Stimulated activated CD8-positive, alpha-beta memory T cell treated with anti-CD3 and anti-CD28 coated beads, Interleukin-12 subunit alpha, Interleukin-12 subunit beta, amount 100 ng/mL, for 24 hours (primary cell): Measurements from ENCODE around the gene ASIC4.

Experiments
- DNase-seq: peaks from one replicate; pipeline ENCODE4 v3.0.0-alpha.2; 2020; ENCODE audit errors: extremely low read depth

ASIC4 gene

DNA sequence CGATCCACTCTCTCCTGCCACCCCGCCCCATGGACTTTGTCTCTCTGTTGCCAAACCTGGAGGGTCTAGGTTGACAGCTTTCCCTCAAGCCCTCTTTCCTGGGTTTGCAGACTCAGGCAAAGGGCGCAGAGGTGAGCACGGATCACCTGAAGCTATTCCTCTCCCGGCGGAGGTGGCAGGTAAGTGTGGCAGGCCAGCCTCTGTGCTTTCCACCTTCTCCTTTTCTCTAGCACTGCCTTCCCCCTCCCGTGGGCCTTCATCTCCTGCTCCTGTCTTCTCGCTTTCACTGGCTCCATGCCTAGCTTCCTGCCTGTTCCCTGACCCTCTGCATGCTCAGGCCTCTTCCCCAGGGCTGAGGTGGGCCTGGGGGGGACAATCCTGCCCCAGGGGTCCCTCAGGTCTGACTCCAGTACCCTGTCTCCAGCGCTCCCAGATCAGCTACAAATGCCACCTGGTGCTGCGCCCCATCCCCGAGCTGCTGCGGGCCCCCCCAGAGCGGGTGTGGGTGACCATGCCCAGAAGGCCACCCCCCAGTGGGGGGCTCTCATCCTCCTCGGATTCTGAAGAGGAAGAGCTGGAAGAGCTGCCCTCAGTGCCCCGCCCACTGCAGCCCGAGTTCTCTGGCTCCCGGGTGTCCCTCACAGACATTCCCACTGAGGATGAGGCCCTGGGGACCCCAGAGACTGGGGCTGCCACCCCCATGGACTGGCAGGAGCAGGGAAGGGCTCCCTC is 31.4 kb upstream of the ASIC4 start:
- no peak for DNase-seq

DNA sequence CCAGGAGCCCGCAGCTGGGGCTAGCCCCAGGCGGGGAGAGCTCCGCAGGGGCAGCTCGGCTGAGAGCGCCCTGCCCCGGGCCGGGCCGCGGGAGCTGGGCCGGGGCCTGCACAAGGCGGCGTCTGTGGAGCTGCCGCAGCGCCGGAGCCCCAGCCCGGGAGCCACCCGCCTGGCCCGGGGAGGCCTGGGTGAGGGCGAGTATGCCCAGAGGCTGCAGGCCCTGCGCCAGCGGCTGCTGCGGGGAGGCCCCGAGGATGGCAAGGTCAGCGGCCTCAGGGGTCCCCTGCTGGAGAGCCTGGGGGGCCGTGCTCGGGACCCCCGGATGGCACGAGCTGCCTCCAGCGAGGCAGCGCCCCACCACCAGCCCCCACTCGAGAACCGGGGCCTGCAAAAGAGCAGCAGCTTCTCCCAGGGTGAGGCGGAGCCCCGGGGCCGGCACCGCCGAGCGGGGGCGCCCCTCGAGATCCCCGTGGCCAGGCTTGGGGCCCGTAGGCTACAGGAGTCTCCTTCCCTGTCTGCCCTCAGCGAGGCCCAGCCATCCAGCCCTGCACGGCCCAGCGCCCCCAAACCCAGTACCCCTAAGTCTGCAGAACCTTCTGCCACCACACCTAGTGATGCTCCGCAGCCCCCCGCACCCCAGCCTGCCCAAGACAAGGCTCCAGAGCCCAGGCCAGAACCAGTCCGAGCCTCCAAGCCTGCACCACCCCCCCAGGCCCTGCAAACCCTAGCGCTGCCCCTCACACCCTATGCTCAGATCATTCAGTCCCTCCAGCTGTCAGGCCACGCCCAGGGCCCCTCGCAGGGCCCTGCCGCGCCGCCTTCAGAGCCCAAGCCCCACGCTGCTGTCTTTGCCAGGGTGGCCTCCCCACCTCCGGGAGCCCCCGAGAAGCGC is 30.6 kb upstream of the ASIC4 start:
- DNase-seq, result no peak

GRCh38 chr2:219484343-219485200 is 29.7 kb upstream of the ASIC4 start:
- no peak for DNase-seq

- DNase-seq, result no peak
These were observed 29.1 kb upstream of the ASIC4 start for GRCh38 chr2:219485201-219485580.

GRCh38 chr2:219486380-219486959 is 27.8 kb upstream of the ASIC4 start:
- no peak for DNase-seq

- DNase-seq, result no peak
These were observed 26.0 kb upstream of the ASIC4 start for GRCh38 chr2:219488149-219488843.

DNA sequence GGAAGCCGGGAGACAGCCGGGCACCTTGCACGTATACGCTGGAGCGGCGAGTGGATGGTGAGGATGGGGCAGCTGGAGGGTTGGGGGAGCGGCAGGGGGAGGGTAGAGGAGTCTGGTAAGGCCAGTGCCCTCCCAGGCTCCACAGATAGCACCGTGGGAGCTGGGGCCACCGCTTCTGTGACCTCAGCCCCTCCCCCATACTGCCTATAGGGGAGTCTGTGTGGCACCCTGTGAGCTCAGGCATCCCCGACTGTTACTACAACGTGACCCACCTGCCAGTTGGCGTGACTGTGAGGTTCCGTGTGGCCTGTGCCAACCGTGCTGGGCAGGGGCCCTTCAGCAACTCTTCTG is 25.5 kb upstream of the ASIC4 start:
- DNase-seq, result no peak

GRCh38 chr2:219489315-219489714 is 25.0 kb upstream of the ASIC4 start:
- DNase-seq, result no peak

DNA sequence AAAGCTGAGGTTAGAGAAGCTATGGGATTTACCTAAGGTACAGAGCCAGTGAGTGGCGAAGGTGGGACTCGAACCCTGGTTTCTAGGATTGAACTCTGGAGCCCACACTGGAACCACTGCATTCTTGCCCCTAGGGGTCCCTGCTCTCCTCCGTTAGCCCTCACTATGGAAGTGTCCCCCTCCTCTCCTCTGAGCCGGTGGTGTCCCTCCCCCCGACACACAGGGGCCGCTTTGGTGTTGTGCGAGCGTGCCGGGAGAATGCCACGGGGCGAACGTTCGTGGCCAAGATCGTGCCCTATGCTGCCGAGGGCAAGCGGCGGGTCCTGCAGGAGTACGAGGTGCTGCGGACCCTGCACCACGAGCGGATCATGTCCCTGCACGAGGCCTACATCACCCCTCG is 24.1 kb upstream of the ASIC4 start:
- no peak for DNase-seq

GRCh38 chr2:219490600-219491130 is 23.6 kb upstream of the ASIC4 start:
- no peak for DNase-seq

DNA sequence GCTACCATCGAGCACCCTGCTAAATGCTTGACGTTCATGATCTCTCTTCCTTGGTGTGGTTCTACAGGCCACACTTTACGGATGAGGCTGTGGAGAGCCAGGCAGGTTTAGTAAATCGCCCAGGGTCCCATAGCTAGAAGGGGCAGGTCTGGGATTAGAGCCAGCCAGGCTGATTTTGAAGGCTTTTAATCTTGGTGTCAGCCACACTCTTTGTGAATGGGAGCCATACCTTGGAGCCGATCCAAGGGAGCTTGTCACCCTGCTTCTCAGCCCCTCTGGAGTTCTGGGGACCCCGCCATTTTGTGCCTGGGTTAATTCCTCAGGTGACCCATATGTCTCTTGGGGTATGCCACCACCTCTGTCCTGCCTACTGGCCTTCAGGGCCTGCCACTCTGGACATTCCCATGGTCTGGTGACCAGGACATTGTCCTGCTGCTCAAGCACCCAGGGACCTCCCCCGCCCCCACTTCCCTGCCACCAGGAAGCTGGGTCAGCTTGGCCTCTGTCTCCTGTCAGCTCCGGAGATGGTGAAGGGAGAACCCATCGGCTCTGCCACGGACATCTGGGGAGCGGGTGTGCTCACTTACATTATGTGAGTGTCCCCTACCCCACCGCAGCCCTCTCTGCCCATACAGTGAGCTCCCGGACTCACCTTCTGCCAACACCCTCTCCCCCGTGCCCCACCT is 22.9 kb upstream of the ASIC4 start:
- DNase-seq, result no peak

DNA sequence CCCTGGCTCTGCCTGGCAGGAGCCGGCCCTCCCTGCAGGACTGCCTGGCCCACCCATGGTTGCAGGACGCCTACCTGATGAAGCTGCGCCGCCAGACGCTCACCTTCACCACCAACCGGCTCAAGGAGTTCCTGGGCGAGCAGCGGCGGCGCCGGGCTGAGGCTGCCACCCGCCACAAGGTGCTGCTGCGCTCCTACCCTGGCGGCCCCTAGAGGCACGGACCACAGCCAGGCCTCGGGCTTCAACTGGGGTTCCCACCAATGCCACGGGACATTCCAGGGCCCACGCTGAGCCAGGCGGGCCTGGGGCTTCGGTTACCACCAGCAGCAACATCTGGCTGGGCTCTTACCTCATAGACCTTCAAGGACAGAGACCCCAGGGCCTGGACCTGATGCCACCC is 21.7 kb upstream of the ASIC4 start:
- no peak for DNase-seq

GRCh38 chr2:219493086-219493485 is 21.2 kb upstream of the ASIC4 start:
- no peak for DNase-seq

DNA sequence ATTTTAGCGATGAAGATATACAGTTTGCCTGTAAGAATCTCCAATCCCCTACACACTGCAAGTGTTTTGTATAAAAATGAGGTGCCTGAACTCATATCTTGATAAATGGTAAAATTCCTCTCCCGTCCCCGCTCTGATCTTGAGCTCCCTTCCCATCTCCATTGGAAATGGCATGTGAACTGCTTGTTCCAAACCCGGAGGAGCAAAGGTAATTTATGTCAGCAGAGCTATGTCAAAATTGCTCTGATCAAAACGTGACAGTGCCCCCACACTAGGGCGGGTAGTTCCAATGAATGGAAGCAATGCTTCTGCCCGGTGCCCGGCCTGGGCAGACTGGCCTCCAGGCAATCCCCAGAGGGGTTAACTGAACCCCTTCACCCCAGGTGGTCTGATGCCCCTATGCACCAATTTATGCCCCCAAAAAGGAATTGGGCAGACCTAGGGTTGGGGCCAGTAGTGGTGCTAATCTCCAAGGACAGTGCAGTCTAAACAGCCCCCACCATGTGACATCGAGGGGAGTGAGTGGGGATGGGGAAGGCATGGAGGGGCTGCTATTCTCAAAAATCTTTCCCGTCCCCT is 19.2 kb upstream of the ASIC4 start:
- DNase-seq, result no peak

GRCh38 chr2:219495531-219496122 is 18.7 kb upstream of the ASIC4 start:
- DNase-seq, result peak; percentile 20

DNA sequence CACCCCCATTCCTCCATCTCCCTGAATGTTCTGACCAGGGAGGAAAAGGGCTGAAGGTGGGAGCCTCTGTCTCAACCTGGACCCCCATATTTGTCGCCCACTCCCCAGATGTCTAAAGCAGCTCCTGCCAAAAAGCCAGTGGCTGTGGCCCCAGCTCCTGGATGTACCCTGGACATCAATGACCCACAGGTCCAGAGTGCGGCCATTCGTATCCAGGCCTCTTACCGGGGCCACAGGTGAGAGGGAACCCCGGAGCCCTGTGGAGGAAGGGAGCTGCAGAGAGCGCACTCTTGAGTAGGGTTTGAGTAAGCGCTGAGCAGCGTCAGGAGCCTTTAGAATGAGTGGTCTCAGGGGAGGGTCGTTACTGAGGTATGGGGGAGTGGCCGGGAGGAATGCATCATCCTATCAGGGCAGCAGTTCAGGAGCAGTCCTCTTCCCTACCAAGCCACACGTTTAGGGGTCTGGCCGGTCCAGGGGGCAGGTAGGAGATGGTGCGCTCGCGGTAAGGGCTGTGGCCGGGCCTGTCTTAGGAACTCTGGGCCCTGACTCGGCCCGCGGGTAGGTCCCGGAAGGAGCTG is 17.9 kb upstream of the ASIC4 start:
- DNase-seq, result no peak

DNA sequence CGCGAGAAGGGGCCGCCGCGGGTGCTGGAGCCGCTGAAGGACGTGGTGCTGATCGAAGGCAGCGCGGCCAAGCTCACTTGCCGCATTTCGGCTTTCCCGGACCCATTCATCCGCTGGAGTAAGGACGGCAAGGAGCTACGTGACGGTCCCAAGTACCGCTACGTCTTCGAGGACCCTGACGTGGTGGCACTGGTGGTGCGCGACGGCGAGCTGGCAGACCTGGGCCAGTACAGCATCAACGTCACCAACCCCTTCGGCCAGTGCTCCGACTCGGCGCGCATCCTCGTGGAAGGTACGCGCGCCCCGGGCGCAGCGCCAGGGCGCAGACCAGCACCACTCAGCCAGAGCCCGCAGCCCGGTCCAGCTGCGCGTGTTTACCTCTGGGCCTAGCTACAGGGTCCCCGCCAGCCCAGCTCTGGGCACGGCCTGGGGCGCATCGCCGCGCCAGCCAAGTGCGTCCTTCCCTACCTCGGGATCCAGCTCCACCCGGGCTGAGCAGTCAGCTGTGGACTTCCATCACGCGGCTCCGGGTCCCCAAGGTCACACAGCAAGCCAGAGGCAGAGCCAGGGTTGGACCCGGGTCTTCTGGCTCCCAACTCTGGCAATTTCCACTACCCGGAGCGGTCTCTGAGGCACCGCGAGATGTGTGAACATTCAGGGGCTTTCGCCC is 17.3 kb upstream of the ASIC4 start:
- no peak for DNase-seq

GRCh38 chr2:219497495-219498279 is 16.6 kb upstream of the ASIC4 start:
- DNase-seq, result no peak
